Kidney epithelial cell (primary cell): ENCODE data around the gene PPP2R1B. TPM values are rescaled to one million over a fixed set of nuclear protein-coding genes. Genes with fewer than 3 reads are reported as not detected.
"Not testable (repeated sequence)": the region's sequence is repeated elsewhere in the genome, so short reads cannot be mapped to it uniquely, and the experiment has no call there.

Experiments
- DNase-seq: peaks from one replicate; pipeline ENCODE4 v3.0.0-alpha.2; 2010; ENCODE audit warnings: low read depth
- H3K27me3 ChIP-seq: 2 replicates; pipeline ENCODE4 v1.6.0; 2011; ENCODE audit warnings: low read length; ENCODE audit not compliant: control insufficient read depth, insufficient read depth
- H3K36me3 ChIP-seq: 2 replicates; pipeline ENCODE4 v1.5.1; 2011; ENCODE audit warnings: low read length; ENCODE audit not compliant: control insufficient read depth, insufficient read depth
- H3K4me3 ChIP-seq: 2 replicates; pipeline ENCODE4 v1.5.1; 2011; ENCODE audit warnings: low read depth, mild to moderate bottlenecking, control low read depth, low read length
- CTCF ChIP-seq: IDR thresholded peaks from 2 replicates; pipeline ENCODE4 v1.5.1; 2011; ENCODE audit warnings: mild to moderate bottlenecking, moderate library complexity, low read length, control low read depth, inconsistent platforms; ENCODE audit not compliant: insufficient read depth, poor library complexity, severe bottlenecking
- total RNA-seq: library from RNA; depleted of rRNA; stranded (reverse); fragments of >200 nt; gene quantifications from 2 replicates; pipeline ENCODE4 v1.2.3, GENCODE V29; 2015

PPP2R1B gene
- total RNA-seq, 1 donor from 2014 or later: 34.5 TPM

- H3K4me3 ChIP-seq: no peak overlapping the region
- no peaks in the 10 kb centered on the region for H3K27me3 ChIP-seq
- no peaks in the 10 kb centered on the region for H3K36me3 ChIP-seq
- TF ChIP-seq CTCF: no peak
- DNase-seq: no peak
Measured at GRCh38 chr11:111772535-111772934, 6.3 kb upstream of the PPP2R1B start.

- not testable (repeated sequence) for H3K4me3 ChIP-seq, H3K36me3 ChIP-seq, H3K27me3 ChIP-seq, DNase-seq
Measured at GRCh38 chr11:111771205-111771604, 5.0 kb upstream of the PPP2R1B start.

GRCh38 chr11:111770581-111771134, 4.5 kb upstream of the PPP2R1B start:
- Histone ChIP-seq H3K36me3 (no peaks in the 10 kb centered on the region), H3K27me3 (no peaks in the 10 kb centered on the region), H3K4me3 (no peak overlapping the region)
- DNase-seq: no peak
- no peak for TF ChIP-seq CTCF

- TF ChIP-seq CTCF: no peak
- no peak for DNase-seq
- Histone ChIP-seq H3K36me3 (peaks cover 1% of the 10 kb centered on the region), H3K27me3 (no peaks in the 10 kb centered on the region), H3K4me3 (peak overlapping the region; percentile 81)
Measured at GRCh38 chr11:111766834-111767142, 599 bp upstream of the PPP2R1B start.

GRCh38 chr11:111765320-111765983, 737 bp downstream of the PPP2R1B start:
- DNase-seq: no peak
- TF ChIP-seq CTCF: no peak

GRCh38 chr11:111764621-111765020, 1.6 kb downstream of the PPP2R1B start:
- Histone ChIP-seq H3K27me3 (no peaks in the 10 kb centered on the region), H3K36me3 (peaks cover 1% of the 10 kb centered on the region), H3K4me3 (peak overlapping the region; percentile 81)
- DNase-seq: no peak
- no peak for TF ChIP-seq CTCF

More at GRCh38 chr11:111765320-111765983, 737 bp downstream of the PPP2R1B start:
- Histone ChIP-seq H3K27me3 (no peaks in the 10 kb centered on the region), H3K36me3 (peaks cover 1% of the 10 kb centered on the region), H3K4me3 (peak overlapping the region; percentile 81)
